ENCODE measurements around the gene ABHD15.
A peak's percentile ranks its signal among the peaks of the same experiment; 100 is the strongest.

Gene ABHD15

GRCh38 chr17:29612094-29612403 is 45.2 kb upstream of the ABHD15 start:
- H2BK120ac ChIP-seq (ENCODE audit: low read depth, low read length) = no peak overlapping the region
- peaks cover 39% of the 10 kb centered on the region for H3K4me1 ChIP-seq (ENCODE audit: control insufficient read depth, insufficient read depth, low read depth, low read length)
- no peak overlapping the region for H3K18ac ChIP-seq (ENCODE audit: low read depth in 1 of 2, low read length in 2 of 2)
- H4K8ac ChIP-seq (ENCODE audit: low read length) = no peak overlapping the region
- H3K27me3 ChIP-seq (ENCODE audit: control insufficient read depth in 1 of 2, insufficient read depth in 1 of 2, low read length in 2 of 2) = peaks cover 6 to 9% of the 10 kb centered on the region in 2 experiments
- H3K36me3 ChIP-seq (ENCODE audit: control insufficient read depth in 1 of 2, insufficient read depth in 2 of 2, low read depth in 1 of 2, low read length in 2 of 2) = peaks cover 0 to 32% of the 10 kb centered on the region in 2 experiments
- H2BK12ac ChIP-seq (ENCODE audit: low read length in 2 of 2) = no peak overlapping the region
- no peak for DNase-seq
- no peak overlapping the region for H2AK5ac ChIP-seq (ENCODE audit: low read length, severe bottlenecking)
- H3K4ac ChIP-seq (ENCODE audit: low read depth in 1 of 2, low read length in 2 of 2) = no peak overlapping the region
- H3K4me2 ChIP-seq (ENCODE audit: low read length, poor library complexity, severe bottlenecking) = no peak overlapping the region
- 100% methylated on average over 6 of the region's 12 CpGs for WGBS
- H3K9ac ChIP-seq (ENCODE audit: low read length) = no peak overlapping the region
- H3K23ac ChIP-seq (ENCODE audit: low read length in 2 of 2) = no peak overlapping the region
- no peak overlapping the region for H4K91ac ChIP-seq (ENCODE audit: low read length)
- H2BK15ac ChIP-seq (ENCODE audit: low read depth, poor library complexity, severe bottlenecking) = no peak overlapping the region
- no peaks in the 10 kb centered on the region for H3K9me3 ChIP-seq (ENCODE audit: control insufficient read depth, low read length)
- no peak overlapping the region for H2BK5ac ChIP-seq (ENCODE audit: low read depth, low read length, poor library complexity, severe bottlenecking)
- H2AFZ ChIP-seq (ENCODE audit: low read depth, low read length) = no peak overlapping the region
- H3K27ac ChIP-seq (ENCODE audit: low read length, poor library complexity, severe bottlenecking) = no peak overlapping the region
- peaks cover 4% of the 10 kb centered on the region for H3K79me1 ChIP-seq (replicated peaks; ENCODE audit: low read length, poor library complexity, severe bottlenecking)
- H3K14ac ChIP-seq (ENCODE audit: low read length in 2 of 2) = no peak overlapping the region
- no peak overlapping the region for H3K4me3 ChIP-seq (ENCODE audit: insufficient read depth in 1 of 2, low read depth in 1 of 2, low read length in 2 of 2)

- no peak overlapping the region for H3K23ac ChIP-seq (ENCODE audit: low read length in 2 of 2)
- H2AK5ac ChIP-seq (ENCODE audit: low read length, severe bottlenecking) = no peak overlapping the region
- WGBS = 95% methylated on average over 11 of the region's 11 CpGs
- no peak overlapping the region for H3K18ac ChIP-seq (ENCODE audit: low read depth in 1 of 2, low read length in 2 of 2)
- no peak overlapping the region for H3K4me2 ChIP-seq (ENCODE audit: low read length, poor library complexity, severe bottlenecking)
- peaks cover 4% of the 10 kb centered on the region for H3K79me1 ChIP-seq (replicated peaks; ENCODE audit: low read length, poor library complexity, severe bottlenecking)
- H2BK5ac ChIP-seq (ENCODE audit: low read depth, low read length, poor library complexity, severe bottlenecking) = no peak overlapping the region
- no peak overlapping the region for H4K8ac ChIP-seq (ENCODE audit: low read length)
- DNase-seq = no peak
- peaks cover 5% of the 10 kb centered on the region in 2 experiments for H3K27me3 ChIP-seq (ENCODE audit: control insufficient read depth in 1 of 2, insufficient read depth in 1 of 2, low read length in 2 of 2)
- no peak overlapping the region for H2BK15ac ChIP-seq (ENCODE audit: low read depth, poor library complexity, severe bottlenecking)
- H4K91ac ChIP-seq (ENCODE audit: low read length) = no peak overlapping the region
- no peak overlapping the region for H3K14ac ChIP-seq (ENCODE audit: low read length in 2 of 2)
- no peak overlapping the region for H2BK120ac ChIP-seq (ENCODE audit: low read depth, low read length)
- H2BK12ac ChIP-seq (ENCODE audit: low read length in 2 of 2) = no peak overlapping the region
- H3K9me3 ChIP-seq (ENCODE audit: control insufficient read depth, low read length) = no peaks in the 10 kb centered on the region
- H2AFZ ChIP-seq (ENCODE audit: low read depth, low read length) = no peak overlapping the region
- no peak overlapping the region for H3K4me3 ChIP-seq (ENCODE audit: insufficient read depth in 1 of 2, low read depth in 1 of 2, low read length in 2 of 2)
- peaks cover 0 to 32% of the 10 kb centered on the region in 2 experiments for H3K36me3 ChIP-seq (ENCODE audit: control insufficient read depth in 1 of 2, insufficient read depth in 2 of 2, low read depth in 1 of 2, low read length in 2 of 2)
- H3K27ac ChIP-seq (ENCODE audit: low read length, poor library complexity, severe bottlenecking) = no peak overlapping the region
- H3K4me1 ChIP-seq (ENCODE audit: control insufficient read depth, insufficient read depth, low read depth, low read length) = peaks cover 34% of the 10 kb centered on the region
- H3K9ac ChIP-seq (ENCODE audit: low read length) = no peak overlapping the region
- H3K4ac ChIP-seq (ENCODE audit: low read depth in 1 of 2, low read length in 2 of 2) = no peak overlapping the region
These were observed 44.7 kb upstream of the ABHD15 start for GRCh38 chr17:29611351-29612093.

- Histone ChIP-seq H3K36me3 (ENCODE audit: control insufficient read depth in 1 of 2, insufficient read depth in 2 of 2, low read depth in 1 of 2, low read length in 2 of 2) (peaks cover 0 to 32% of the 10 kb centered on the region in 2 experiments), H3K27ac (ENCODE audit: low read length, poor library complexity, severe bottlenecking) (no peak overlapping the region), H2BK12ac (ENCODE audit: low read length in 2 of 2) (no peak overlapping the region), H3K9me3 (ENCODE audit: control insufficient read depth, low read length) (no peaks in the 10 kb centered on the region), H3K79me1 (replicated peaks; ENCODE audit: low read length, poor library complexity, severe bottlenecking) (peaks cover 4% of the 10 kb centered on the region), H3K18ac (ENCODE audit: low read depth in 1 of 2, low read length in 2 of 2) (no peak overlapping the region), H3K14ac (ENCODE audit: low read length in 2 of 2) (no peak overlapping the region), H3K27me3 (ENCODE audit: control insufficient read depth in 1 of 2, insufficient read depth in 1 of 2, low read length in 2 of 2) (no peaks in the 10 kb centered on the region), H3K23ac (ENCODE audit: low read length in 2 of 2) (no peak overlapping the region), H3K4me1 (ENCODE audit: control insufficient read depth, insufficient read depth, low read depth, low read length) (peaks cover 26% of the 10 kb centered on the region), H3K4me3 (ENCODE audit: insufficient read depth in 1 of 2, low read depth in 1 of 2, low read length in 2 of 2) (no peak overlapping the region), H4K8ac (ENCODE audit: low read length) (no peak overlapping the region), H2AFZ (ENCODE audit: low read depth, low read length) (no peak overlapping the region), H2AK5ac (ENCODE audit: low read length, severe bottlenecking) (no peak overlapping the region), H3K4me2 (ENCODE audit: low read length, poor library complexity, severe bottlenecking) (no peak overlapping the region), H2BK5ac (ENCODE audit: low read depth, low read length, poor library complexity, severe bottlenecking) (no peak overlapping the region), H2BK120ac (ENCODE audit: low read depth, low read length) (no peak overlapping the region), H4K91ac (ENCODE audit: low read length) (no peak overlapping the region), H3K9ac (ENCODE audit: low read length) (no peak overlapping the region), H3K4ac (ENCODE audit: low read depth in 1 of 2, low read length in 2 of 2) (no peak overlapping the region), H2BK15ac (ENCODE audit: low read depth, poor library complexity, severe bottlenecking) (no peak overlapping the region)
- WGBS = 93% methylated on average over 3 of the region's 3 CpGs
- DNase-seq = no peak
These were observed 43.6 kb upstream of the ABHD15 start for GRCh38 chr17:29610395-29610794.

GRCh38 chr17:29608986-29609385 is 42.1 kb upstream of the ABHD15 start:
- 92% methylated on average over 15 of the region's 15 CpGs for WGBS
- no peak for DNase-seq

More at GRCh38 chr17:29608986-29609385, 42.1 kb upstream of the ABHD15 start:
- peak overlapping the region in 1 of 2 experiments; percentile 24 for H3K4ac ChIP-seq (ENCODE audit: low read depth in 1 of 2, low read length in 2 of 2)
- H3K14ac ChIP-seq (ENCODE audit: low read length in 2 of 2) = no peak overlapping the region
- no peak overlapping the region for H2BK120ac ChIP-seq (ENCODE audit: low read depth, low read length)
- no peak overlapping the region for H3K18ac ChIP-seq (ENCODE audit: low read depth in 1 of 2, low read length in 2 of 2)
- H2AK5ac ChIP-seq (ENCODE audit: low read length, severe bottlenecking) = no peak overlapping the region
- no peak overlapping the region for H3K4me2 ChIP-seq (ENCODE audit: low read length, poor library complexity, severe bottlenecking)
- H2BK5ac ChIP-seq (ENCODE audit: low read depth, low read length, poor library complexity, severe bottlenecking) = no peak overlapping the region
- no peak overlapping the region for H4K91ac ChIP-seq (ENCODE audit: low read length)
- H3K9ac ChIP-seq (ENCODE audit: low read length) = no peak overlapping the region
- H2BK15ac ChIP-seq (ENCODE audit: low read depth, poor library complexity, severe bottlenecking) = no peak overlapping the region
- no peak overlapping the region for H3K23ac ChIP-seq (ENCODE audit: low read length in 2 of 2)
- H4K8ac ChIP-seq (ENCODE audit: low read length) = no peak overlapping the region
- peaks cover 0 to 32% of the 10 kb centered on the region in 2 experiments for H3K36me3 ChIP-seq (ENCODE audit: control insufficient read depth in 1 of 2, insufficient read depth in 2 of 2, low read depth in 1 of 2, low read length in 2 of 2)
- H2BK12ac ChIP-seq (ENCODE audit: low read length in 2 of 2) = no peak overlapping the region
- peaks cover 5% of the 10 kb centered on the region for H3K79me1 ChIP-seq (replicated peaks; ENCODE audit: low read length, poor library complexity, severe bottlenecking)
- H3K27me3 ChIP-seq (ENCODE audit: control insufficient read depth in 1 of 2, insufficient read depth in 1 of 2, low read length in 2 of 2) = no peaks in the 10 kb centered on the region
- no peak overlapping the region for H3K4me3 ChIP-seq (ENCODE audit: insufficient read depth in 1 of 2, low read depth in 1 of 2, low read length in 2 of 2)
- H3K4me1 ChIP-seq (ENCODE audit: control insufficient read depth, insufficient read depth, low read depth, low read length) = peaks cover 17% of the 10 kb centered on the region
- H3K27ac ChIP-seq (ENCODE audit: low read length, poor library complexity, severe bottlenecking) = no peak overlapping the region
- H3K9me3 ChIP-seq (ENCODE audit: control insufficient read depth, low read length) = no peaks in the 10 kb centered on the region
- H2AFZ ChIP-seq (ENCODE audit: low read depth, low read length) = no peak overlapping the region
